ENCODE measurements around the gene KNTC1.

DNA sequence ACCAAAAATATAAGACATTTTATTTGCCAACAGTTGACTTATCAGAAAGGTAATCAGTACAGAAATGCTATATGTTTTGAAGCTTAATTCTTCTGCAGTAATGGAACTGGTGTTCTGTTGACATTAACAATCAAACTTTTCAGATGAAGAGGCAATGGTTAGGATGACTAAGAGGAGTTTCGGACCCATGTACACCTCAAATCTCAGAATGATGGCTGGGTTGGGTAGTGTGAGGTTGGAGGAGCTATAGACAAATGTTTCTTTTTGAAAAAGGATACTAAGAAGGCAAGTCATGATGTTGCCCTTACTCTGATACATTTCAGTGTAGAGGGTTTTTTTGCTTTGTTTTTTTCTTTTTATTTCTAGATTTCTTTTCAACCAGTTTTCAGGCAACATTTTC is 66.9 kb downstream of the KNTC1 start:
- TF ChIP-seq RFX5 (IDR thresholded peaks at IDR 0.05) = no peak
- TF ChIP-seq HOXB13 (CRISPR knock-in tag; IDR thresholded peaks at IDR 0.05; ENCODE audit: low read depth) = no peak
- TF ChIP-seq TP53 (CRISPR knock-in tag; IDR thresholded peaks at IDR 0.05) = no peak
- TF ChIP-seq, protein P1, sequence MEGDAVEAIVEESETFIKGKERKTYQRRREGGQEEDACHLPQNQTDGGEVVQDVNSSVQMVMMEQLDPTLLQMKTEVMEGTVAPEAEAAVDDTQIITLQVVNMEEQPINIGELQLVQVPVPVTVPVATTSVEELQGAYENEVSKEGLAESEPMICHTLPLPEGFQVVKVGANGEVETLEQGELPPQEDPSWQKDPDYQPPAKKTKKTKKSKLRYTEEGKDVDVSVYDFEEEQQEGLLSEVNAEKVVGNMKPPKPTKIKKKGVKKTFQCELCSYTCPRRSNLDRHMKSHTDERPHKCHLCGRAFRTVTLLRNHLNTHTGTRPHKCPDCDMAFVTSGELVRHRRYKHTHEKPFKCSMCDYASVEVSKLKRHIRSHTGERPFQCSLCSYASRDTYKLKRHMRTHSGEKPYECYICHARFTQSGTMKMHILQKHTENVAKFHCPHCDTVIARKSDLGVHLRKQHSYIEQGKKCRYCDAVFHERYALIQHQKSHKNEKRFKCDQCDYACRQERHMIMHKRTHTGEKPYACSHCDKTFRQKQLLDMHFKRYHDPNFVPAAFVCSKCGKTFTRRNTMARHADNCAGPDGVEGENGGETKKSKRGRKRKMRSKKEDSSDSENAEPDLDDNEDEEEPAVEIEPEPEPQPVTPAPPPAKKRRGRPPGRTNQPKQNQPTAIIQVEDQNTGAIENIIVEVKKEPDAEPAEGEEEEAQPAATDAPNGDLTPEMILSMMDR (IDR thresholded peaks at IDR 0.05) = no peak
- no peak for TF ChIP-seq POLR2A (IDR thresholded peaks at IDR 0.05; ENCODE audit: low read length)
- no peak for TF ChIP-seq RNF2 (IDR thresholded peaks at IDR 0.05; ENCODE audit: borderline replicate concordance, low read depth)
- TF ChIP-seq NFE2L2 (conservative IDR thresholded peaks at IDR 0.05; ENCODE audit: low read length) = no peak
- TF ChIP-seq, protein P2, sequence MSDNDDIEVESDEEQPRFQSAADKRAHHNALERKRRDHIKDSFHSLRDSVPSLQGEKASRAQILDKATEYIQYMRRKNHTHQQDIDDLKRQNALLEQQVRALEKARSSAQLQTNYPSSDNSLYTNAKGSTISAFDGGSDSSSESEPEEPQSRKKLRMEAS (IDR thresholded peaks at IDR 0.05) = no peak
- no peak for TF ChIP-seq EP300 (IDR thresholded peaks at IDR 0.05)

Measured in A549 (cell line).